SU-DHL-6 (cell line): ENCODE data around the gene AQP2.

ENCODE experiments used
- H2AFZ ChIP-seq: fragments of 200-600 bp; sonication (generic); 2 replicates; pipeline ENCODE4 v1.6.1; 2014; ENCODE audit warnings: low read depth, mild to moderate bottlenecking, moderate library complexity, mixed read lengths, antibody characterized with exemption, low read length; ENCODE audit not compliant: severe bottlenecking
- H3F3A ChIP-seq: fragments of 200-600 bp; shearing (Covaris generic); 2 replicates; pipeline ENCODE4 v1.6.0; 2016; ENCODE audit warnings: antibody characterized with exemption, mild to moderate bottlenecking; ENCODE audit not compliant: insufficient read depth
- H3K27ac ChIP-seq: fragments of 200-600 bp; sonication (generic); 2 replicates; pipeline ENCODE4 v1.5.1; 2016; ENCODE audit warnings: low read depth, mild to moderate bottlenecking, low read length, moderate library complexity, mixed read lengths
- H3K27me3 ChIP-seq: fragments of 200-600 bp; sonication (generic), shearing (Covaris generic); 2 replicates; pipeline ENCODE4 v1.6.0; 2014; ENCODE audit warnings: mild to moderate bottlenecking, low read length
- H3K36me3 ChIP-seq: fragments of 200-600 bp; sonication (generic); 2 replicates; pipeline ENCODE4 v1.6.1; 2014; ENCODE audit warnings: mild to moderate bottlenecking, low read length, mixed read lengths
- H3K4me2 ChIP-seq: fragments of 300-600, 200-600 bp; shearing (Covaris generic), sonication (generic); 2 replicates; pipeline ENCODE4 v1.6.0; 2014; ENCODE audit warnings: low read length, low read depth, mild to moderate bottlenecking; ENCODE audit not compliant: poor library complexity, severe bottlenecking
- H3K4me3 ChIP-seq: fragments of 200-600 bp; sonication (generic); 2 replicates; pipeline ENCODE4 v1.5.1; 2014; ENCODE audit warnings: antibody characterized with exemption, low read length, mild to moderate bottlenecking, mixed read lengths; ENCODE audit not compliant: insufficient read depth, poor library complexity, severe bottlenecking
- H3K79me2 ChIP-seq: fragments of 200-600 bp; sonication (generic); 2 replicates; pipeline ENCODE4 v1.6.1; 2014; ENCODE audit warnings: mild to moderate bottlenecking, low read length, moderate library complexity; ENCODE audit not compliant: insufficient read depth
- H3K9ac ChIP-seq: fragments of 200-600 bp; sonication (generic); 2 replicates; pipeline ENCODE4 v1.7.0; 2014; ENCODE audit warnings: mild to moderate bottlenecking, low read length
- H3K9me2 ChIP-seq: fragments of 200-600 bp; sonication (generic); replicated peaks from 2 replicates; pipeline ENCODE4 v1.6.1; 2014; ENCODE audit warnings: low read length; ENCODE audit not compliant: insufficient read depth
- H3K9me3 ChIP-seq: fragments of 200-600 bp; sonication (generic); 2 replicates; pipeline ENCODE4 v1.6.1; 2014; ENCODE audit warnings: low read length, mixed read lengths; ENCODE audit not compliant: insufficient read depth
- H4K20me1 ChIP-seq: fragments of 200-600 bp; sonication (generic); 2 replicates; pipeline ENCODE4 v1.6.1; 2014; ENCODE audit warnings: low read depth, mild to moderate bottlenecking, antibody characterized with exemption, low read length, moderate library complexity, mixed read lengths
- CTCF ChIP-seq: fragments of 200-600 bp; sonication (generic); IDR thresholded peaks from one replicate; pipeline ENCODE4 v1.5.1; 2017; ENCODE audit warnings: antibody characterized with exemption, mild to moderate bottlenecking, low read length, moderate library complexity; ENCODE audit not compliant: insufficient read depth, poor library complexity, severe bottlenecking
- EZH2phosphoT487 ChIP-seq: fragments of 200-600 bp; sonication (generic), shearing (Covaris generic); conservative IDR thresholded peaks from 2 replicates; pipeline ENCODE4 v1.6.1; 2018; ENCODE audit warnings: mild to moderate bottlenecking, antibody characterized with exemption, low read length, moderate library complexity, mixed read lengths

The AQP2 gene

DNA sequence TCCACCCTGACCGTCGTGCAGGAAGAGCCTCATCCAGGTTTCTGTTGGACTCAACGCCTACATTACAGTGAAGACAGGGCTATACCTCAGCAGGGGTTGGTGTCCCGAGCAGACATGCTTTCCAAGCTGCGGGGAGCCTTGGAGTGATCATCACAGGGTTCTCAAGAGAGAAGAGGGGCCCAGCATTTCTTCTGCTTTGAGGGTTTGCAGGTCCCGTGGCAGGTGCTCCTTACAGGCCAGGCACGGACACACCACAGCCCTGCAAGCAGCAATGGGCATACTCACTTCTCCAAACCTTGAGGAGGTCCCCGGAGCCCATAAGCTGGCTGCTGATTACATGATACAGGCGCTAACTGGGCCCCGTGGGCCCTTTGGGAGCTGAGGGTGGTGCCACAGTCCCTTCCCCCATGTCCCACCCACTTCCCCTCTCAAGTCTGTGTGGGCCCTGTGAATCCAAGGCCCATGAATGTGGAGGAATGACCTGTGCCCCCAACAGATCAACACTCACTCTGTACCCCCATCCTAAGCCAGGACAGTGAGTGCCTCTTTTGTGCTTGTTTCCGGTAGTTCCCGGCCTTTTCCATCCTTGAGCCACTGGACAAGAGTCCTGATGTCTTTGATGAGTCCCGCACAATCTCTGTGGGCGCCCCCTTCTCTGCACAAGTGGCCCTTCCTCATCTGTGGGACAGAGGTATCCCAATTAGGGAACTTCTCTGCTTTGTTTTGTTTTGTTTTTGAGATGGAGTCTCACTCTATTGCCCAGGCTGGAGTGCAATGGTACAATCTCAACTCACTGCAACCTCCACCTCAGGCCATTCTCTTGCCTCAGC, 1.1 kb downstream of the AQP2 start:
- no peak overlapping the region for H3K27ac ChIP-seq

DNA sequence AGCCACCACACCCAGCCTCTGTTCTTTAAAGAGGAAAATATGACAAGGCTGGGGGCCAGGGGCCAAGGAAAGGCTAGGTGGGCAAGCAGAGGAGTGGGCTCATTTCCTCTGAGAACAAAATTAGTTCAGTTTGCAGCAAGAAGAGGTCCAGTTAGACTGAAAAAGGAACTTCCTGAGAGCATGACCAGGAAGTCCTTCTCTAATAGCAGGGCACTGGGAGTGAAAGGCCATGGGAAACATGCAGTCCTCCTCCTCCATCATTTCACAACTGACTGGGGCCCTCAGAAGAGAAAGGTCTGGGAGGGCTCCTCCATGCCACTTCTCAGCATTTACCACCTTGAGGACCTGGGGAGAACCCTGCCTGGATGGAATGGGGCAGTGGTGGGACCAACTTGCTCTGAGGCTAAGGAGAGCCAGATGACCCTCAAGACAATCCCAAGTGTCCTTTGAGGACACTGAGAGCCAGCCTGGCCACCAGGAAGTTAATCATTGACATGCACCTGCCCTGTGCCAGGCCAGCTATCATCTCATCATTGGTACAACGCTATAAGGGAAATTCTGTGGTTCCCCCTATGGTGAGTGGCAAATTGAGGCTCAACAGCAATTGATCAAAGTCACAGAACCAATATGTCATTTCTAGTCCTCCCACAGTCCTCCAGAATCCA, 2.0 kb downstream of the AQP2 start:
- H3K9me3 ChIP-seq, result no peaks in the 10 kb centered on the region
- no peaks in the 10 kb centered on the region for H3K79me2 ChIP-seq
- H3F3A ChIP-seq, result no peaks in the 10 kb centered on the region
- no peaks in the 10 kb centered on the region for H3K9me2 ChIP-seq
- H3K4me2 ChIP-seq, result no peak overlapping the region
- no peak overlapping the region for H2AFZ ChIP-seq
- H3K9ac ChIP-seq, result no peak overlapping the region
- no peaks in the 10 kb centered on the region for H4K20me1 ChIP-seq
- TF ChIP-seq CTCF, result no peak
- no peak for TF ChIP-seq EZH2phosphoT487
- no peaks in the 10 kb centered on the region for H3K36me3 ChIP-seq
- H3K27ac ChIP-seq, result no peak overlapping the region
- H3K4me3 ChIP-seq, result no peak overlapping the region
- no peaks in the 10 kb centered on the region for H3K27me3 ChIP-seq

More for the DNA sequence above, 1.1 kb downstream of the AQP2 start:
- TF ChIP-seq CTCF, result no peak
- TF ChIP-seq EZH2phosphoT487, result no peak
- Histone ChIP-seq H4K20me1 (no peaks in the 10 kb centered on the region), H3K9ac (no peak overlapping the region), H2AFZ (no peak overlapping the region), H3K79me2 (no peaks in the 10 kb centered on the region), H3K27me3 (no peaks in the 10 kb centered on the region), H3K36me3 (no peaks in the 10 kb centered on the region), H3K9me3 (no peaks in the 10 kb centered on the region), H3F3A (no peaks in the 10 kb centered on the region), H3K9me2 (no peaks in the 10 kb centered on the region), H3K4me3 (no peak overlapping the region), H3K4me2 (no peak overlapping the region)

DNA sequence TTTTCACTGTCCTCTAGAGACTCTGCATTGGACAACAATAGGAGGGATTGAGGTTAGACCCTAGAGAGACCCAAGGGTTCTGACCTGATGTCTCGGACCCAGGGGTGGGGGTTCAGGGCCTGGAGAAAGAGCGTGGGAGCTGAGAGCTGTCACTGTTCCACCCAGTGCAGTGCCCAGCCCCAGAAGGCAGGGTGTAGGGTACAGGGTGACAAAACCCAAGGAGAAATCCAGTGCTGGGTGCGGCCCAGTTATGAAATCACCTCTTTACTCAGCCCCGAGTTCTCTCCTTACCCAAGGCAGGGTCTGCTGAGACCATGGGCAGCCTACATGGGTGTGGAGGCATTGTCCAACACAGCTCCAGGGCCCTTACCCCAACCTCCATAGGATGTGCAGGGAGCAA, 2.6 kb downstream of the AQP2 start:
- Histone ChIP-seq H3K27ac (no peak overlapping the region), H3K36me3 (no peaks in the 10 kb centered on the region), H3K27me3 (no peaks in the 10 kb centered on the region), H3K9me2 (no peaks in the 10 kb centered on the region), H3K9ac (no peak overlapping the region), H3K4me2 (no peak overlapping the region), H3K9me3 (no peaks in the 10 kb centered on the region), H4K20me1 (no peaks in the 10 kb centered on the region), H3K4me3 (no peak overlapping the region), H2AFZ (no peak overlapping the region), H3F3A (no peaks in the 10 kb centered on the region), H3K79me2 (no peaks in the 10 kb centered on the region)
- TF ChIP-seq EZH2phosphoT487, result no peak
- no peak for TF ChIP-seq CTCF
